BE2C (cell line): Measurements from ENCODE around the gene RHOC.

Source experiments
- DNase-seq: peaks from one replicate; pipeline ENCODE4 v3.0.0-alpha.2; 2020
- H3K27me3 ChIP-seq: fragments of 250-450 bp; sonication (Bioruptor Pico); 2 replicates; pipeline ENCODE4 v1.5.1; 2020; ENCODE audit warnings: mild to moderate bottlenecking
- H3K36me3 ChIP-seq: fragments of 250-450 bp; sonication (Bioruptor Pico); 2 replicates; pipeline ENCODE4 v1.5.1; 2020; ENCODE audit warnings: mild to moderate bottlenecking
- H3K4me1 ChIP-seq: fragments of 250-450 bp; sonication (Bioruptor Pico); 2 replicates; pipeline ENCODE4 v1.5.1; 2020
- H3K4me3 ChIP-seq: 2 replicates; pipeline ENCODE4 v1.5.1; 2011; ENCODE audit warnings: low read depth, low read length
- H3K9me3 ChIP-seq: fragments of 250-450 bp; sonication (Bioruptor Pico); 2 replicates; pipeline ENCODE4 v1.5.1; 2020
- CTCF ChIP-seq: IDR thresholded peaks from 2 replicates; pipeline ENCODE4 v1.5.1; 2012; ENCODE audit warnings: mild to moderate bottlenecking, low read depth, low read length

Gene RHOC

GRCh38 chr1:112695276-112695675, 11.7 kb downstream of the RHOC start:
- Histone ChIP-seq H3K36me3 (peaks cover 14% of the 10 kb centered on the region), H3K4me1 (peaks cover 22% of the 10 kb centered on the region), H3K9me3 (no peaks in the 10 kb centered on the region), H3K4me3 (no peak overlapping the region), H3K27me3 (no peaks in the 10 kb centered on the region)
- no peak for TF ChIP-seq CTCF
- no peak for DNase-seq

DNA sequence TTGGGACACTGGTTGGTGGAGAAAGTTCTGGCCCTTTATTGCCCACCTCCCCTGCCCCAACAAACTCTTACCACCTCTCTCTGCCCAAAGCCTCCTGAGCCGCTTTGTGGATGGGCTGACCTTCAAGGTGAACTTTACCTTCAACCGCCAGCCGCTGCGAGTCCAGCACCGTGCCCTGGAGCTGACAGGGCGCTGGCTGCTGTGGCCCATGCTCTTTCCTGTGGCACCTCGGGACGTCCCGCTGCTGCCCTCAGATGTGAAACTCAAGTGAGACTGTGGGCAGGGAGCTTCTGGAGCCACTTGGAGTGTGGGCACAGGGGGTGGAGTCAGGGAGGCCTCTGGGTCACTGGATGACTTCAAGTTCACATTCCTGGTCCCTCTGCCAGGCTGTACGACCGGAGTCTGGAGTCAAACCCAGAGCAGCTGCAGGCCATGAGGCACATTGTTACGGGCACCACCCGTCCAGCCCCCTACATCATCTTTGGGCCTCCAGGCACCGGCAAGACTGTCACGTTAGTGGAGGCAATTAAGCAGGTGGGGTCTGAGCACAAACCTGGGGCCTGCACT, 12.5 kb downstream of the RHOC start:
- Histone ChIP-seq H3K36me3 (peaks cover 9% of the 10 kb centered on the region), H3K4me1 (peaks cover 14% of the 10 kb centered on the region), H3K9me3 (no peaks in the 10 kb centered on the region), H3K27me3 (no peaks in the 10 kb centered on the region), H3K4me3 (no peak overlapping the region)
- no peak for TF ChIP-seq CTCF
- no peak for DNase-seq

DNA sequence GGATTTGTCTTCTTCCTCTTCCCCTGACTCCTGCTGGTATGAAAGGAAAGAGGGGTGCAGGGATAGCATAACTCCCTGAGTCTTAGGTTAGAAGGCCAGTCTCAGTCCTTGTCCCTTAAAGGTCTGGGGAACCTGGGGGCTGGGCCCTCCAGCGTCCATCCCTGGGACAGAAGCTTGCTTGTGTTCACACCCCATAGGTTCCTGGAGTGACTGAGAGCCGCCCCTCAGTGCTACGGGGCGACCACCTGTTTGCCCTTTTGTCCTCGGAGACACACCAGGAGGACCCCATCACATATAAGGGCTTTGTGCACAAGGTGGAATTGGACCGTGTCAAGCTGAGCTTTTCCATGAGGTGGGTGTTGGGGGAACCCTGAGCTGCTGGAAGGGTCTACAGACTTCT, 13.1 kb downstream of the RHOC start:
- Histone ChIP-seq H3K27me3 (no peaks in the 10 kb centered on the region), H3K4me3 (no peak overlapping the region), H3K9me3 (no peaks in the 10 kb centered on the region), H3K36me3 (peaks cover 6% of the 10 kb centered on the region), H3K4me1 (peaks cover 7% of the 10 kb centered on the region)
- TF ChIP-seq CTCF = no peak
- no peak for DNase-seq

DNA sequence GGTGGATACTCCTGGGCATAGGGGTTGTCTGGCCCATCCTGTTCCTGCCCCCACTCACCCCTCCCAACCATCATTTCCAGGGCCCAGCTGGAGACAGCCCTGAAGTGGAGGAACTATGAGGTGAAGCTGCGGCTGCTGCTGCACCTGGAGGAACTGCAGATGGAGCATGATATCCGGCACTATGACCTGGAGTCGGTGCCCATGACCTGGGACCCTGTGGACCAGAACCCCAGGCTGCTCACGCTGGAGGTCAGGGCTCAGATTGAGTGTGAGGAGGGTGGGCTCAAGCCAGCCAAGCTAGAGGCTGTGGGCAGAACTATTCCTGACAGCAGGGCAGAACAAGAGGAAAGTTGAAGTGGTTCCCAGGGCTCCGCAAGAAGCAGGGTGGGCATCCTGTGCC, 14.2 kb downstream of the RHOC start:
- peaks cover 6% of the 10 kb centered on the region for H3K36me3 ChIP-seq
- H3K4me3 ChIP-seq = no peak overlapping the region
- H3K4me1 ChIP-seq = no peaks in the 10 kb centered on the region
- no peak for TF ChIP-seq CTCF
- no peaks in the 10 kb centered on the region for H3K9me3 ChIP-seq
- DNase-seq = no peak
- H3K27me3 ChIP-seq = no peaks in the 10 kb centered on the region

DNA sequence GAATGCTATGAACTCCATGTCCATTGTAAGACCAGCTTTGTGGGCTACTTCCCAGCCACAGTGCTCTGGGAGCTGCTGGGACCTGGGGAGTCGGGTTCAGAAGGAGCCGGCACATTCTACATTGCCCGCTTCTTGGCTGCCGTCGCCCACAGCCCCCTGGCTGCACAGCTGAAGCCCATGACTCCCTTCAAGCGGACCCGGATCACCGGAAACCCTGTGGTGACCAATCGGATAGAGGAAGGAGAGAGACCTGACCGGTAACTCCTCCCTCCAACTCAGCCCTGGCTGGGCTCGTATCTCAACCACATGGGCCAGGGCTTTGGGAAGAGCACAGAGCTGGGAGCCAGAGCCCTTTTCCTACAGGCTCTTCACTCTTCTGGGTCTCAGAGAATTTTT, 17.1 kb downstream of the RHOC start:
- TF ChIP-seq CTCF = no peak

GRCh38 chr1:112689196-112689841, 17.6 kb downstream of the RHOC start:
- no peak overlapping the region for H3K4me3 ChIP-seq
- no peaks in the 10 kb centered on the region for H3K9me3 ChIP-seq
- H3K27me3 ChIP-seq = no peaks in the 10 kb centered on the region
- DNase-seq = no peak
- peaks cover 3% of the 10 kb centered on the region; the same call in 1 of the 2 replicates for H3K36me3 ChIP-seq
- no peak for TF ChIP-seq CTCF
- H3K4me1 ChIP-seq = no peaks in the 10 kb centered on the region

More for the DNA sequence above, 17.1 kb downstream of the RHOC start:
- DNase-seq = no peak
- Histone ChIP-seq H3K4me3 (no peak overlapping the region), H3K27me3 (no peaks in the 10 kb centered on the region), H3K4me1 (no peaks in the 10 kb centered on the region), H3K9me3 (no peaks in the 10 kb centered on the region), H3K36me3 (peaks cover 3% of the 10 kb centered on the region; the same call in 1 of the 2 replicates)
